RWPE2 (cell line): ENCODE measurements around the gene ZFR.
"Not testable (repeated sequence)": the region's sequence is repeated elsewhere in the genome, so short reads cannot be mapped to it uniquely, and the experiment has no call there.

Experiments used
- ATAC-seq: fragments of 200-7000 bp; cut with Tn5 transposase; 3 replicates; pipeline ENCODE4 v1.9.1; 2021; ENCODE audit warnings: low read depth
- DNase-seq: peaks from one replicate; pipeline ENCODE4 v3.0.0-alpha.2; 2020; ENCODE audit warnings: low spot score
- H3K27ac ChIP-seq: fragments of 450-650 bp; 2 replicates; pipeline ENCODE4 v1.5.1; 2017; ENCODE audit warnings: mild to moderate bottlenecking; ENCODE audit not compliant: poor library complexity, severe bottlenecking
- H3K27me3 ChIP-seq: fragments of 250-450 bp; sonication (Bioruptor Pico); 2 replicates; pipeline ENCODE4 v1.5.1; 2021; ENCODE audit warnings: mild to moderate bottlenecking, moderate library complexity; ENCODE audit not compliant: insufficient read depth, poor library complexity, severe bottlenecking
- H3K36me3 ChIP-seq: fragments of 250-450 bp; sonication (Bioruptor Pico); 2 replicates; pipeline ENCODE4 v1.5.1; 2020; ENCODE audit warnings: low read depth, mild to moderate bottlenecking, moderate library complexity
- H3K4me1 ChIP-seq: fragments of 250-450 bp; sonication (Bioruptor Pico); 2 replicates; pipeline ENCODE4 v1.5.1; 2021; ENCODE audit warnings: mild to moderate bottlenecking, moderate library complexity; ENCODE audit not compliant: insufficient read depth, poor library complexity, severe bottlenecking
- H3K4me3 ChIP-seq: fragments of 250-450 bp; sonication (Bioruptor Pico); 2 replicates; pipeline ENCODE4 v1.5.1; 2021; ENCODE audit warnings: mild to moderate bottlenecking, moderate library complexity; ENCODE audit not compliant: severe bottlenecking
- H3K9me3 ChIP-seq: fragments of 250-450 bp; sonication (Bioruptor Pico); 2 replicates; pipeline ENCODE4 v1.5.1; 2021; ENCODE audit warnings: mild to moderate bottlenecking, moderate library complexity; ENCODE audit not compliant: severe bottlenecking
- CTCF ChIP-seq: fragments of 450-650 bp; IDR thresholded peaks from one replicate; pipeline ENCODE4 v1.5.1; 2017; ENCODE audit warnings: mild to moderate bottlenecking, moderate library complexity; ENCODE audit not compliant: poor library complexity, severe bottlenecking

The ZFR gene

GRCh38 chr5:32439086-32439642, 5.4 kb downstream of the ZFR start:
- ATAC-seq: no peak
- Histone ChIP-seq H3K4me3 (no peak overlapping the region), H3K4me1 (peaks cover 40% of the 10 kb centered on the region), H3K9me3 (no peaks in the 10 kb centered on the region), H3K36me3 (peaks cover 76% of the 10 kb centered on the region), H3K27ac (no peak overlapping the region), H3K27me3 (no peaks in the 10 kb centered on the region)
- DNase-seq: no peak
- TF ChIP-seq CTCF: no peak

DNA sequence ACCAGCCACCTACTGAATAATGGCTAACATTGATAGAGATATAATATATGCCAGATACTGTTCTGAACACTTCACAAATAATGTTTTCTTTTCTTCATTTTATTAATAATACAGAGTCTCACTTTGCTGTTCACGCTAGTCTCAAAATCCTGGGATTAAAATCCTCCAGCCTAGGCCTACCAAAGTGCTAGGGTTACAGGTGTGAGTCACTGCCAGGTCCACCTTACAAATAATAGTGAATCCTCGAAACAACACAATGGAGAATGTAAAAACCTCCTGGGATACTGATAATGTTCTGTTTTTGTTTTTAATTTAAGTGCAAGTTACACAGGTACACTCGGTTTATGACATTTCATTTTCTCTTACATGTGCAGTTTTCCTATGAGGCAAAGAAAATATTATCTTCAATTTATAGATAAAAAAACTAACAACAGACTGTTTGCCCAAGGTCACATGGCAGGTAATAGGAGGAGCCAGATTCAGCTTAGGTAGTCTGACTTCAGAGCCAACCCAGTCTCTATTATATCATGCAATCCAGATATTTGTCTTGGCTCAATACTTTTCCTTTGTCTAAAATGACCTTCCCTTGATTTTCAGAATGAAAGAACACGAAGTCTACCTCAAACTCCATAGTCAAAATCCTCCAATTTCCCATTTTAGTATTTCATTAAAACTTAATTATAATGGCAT, 7.8 kb downstream of the ZFR start:
- H3K27ac ChIP-seq: no peak overlapping the region
- H3K4me3 ChIP-seq: no peak overlapping the region
- H3K9me3 ChIP-seq: no peaks in the 10 kb centered on the region
- H3K4me1 ChIP-seq: peaks cover 31% of the 10 kb centered on the region
- peaks cover 74% of the 10 kb centered on the region for H3K36me3 ChIP-seq
- TF ChIP-seq CTCF: no peak
- DNase-seq: no peak
- H3K27me3 ChIP-seq: no peaks in the 10 kb centered on the region
- ATAC-seq: peak; percentile 63

GRCh38 chr5:32435383-32435782, 9.2 kb downstream of the ZFR start:
- TF ChIP-seq CTCF: no peak
- Histone ChIP-seq H3K27me3 (no peaks in the 10 kb centered on the region), H3K4me1 (peaks cover 28% of the 10 kb centered on the region), H3K9me3 (no peaks in the 10 kb centered on the region), H3K27ac (no peak overlapping the region), H3K4me3 (no peak overlapping the region), H3K36me3 (peaks cover 72% of the 10 kb centered on the region)
- DNase-seq (no peak), ATAC-seq (no peak)

GRCh38 chr5:32434221-32434620, 10.3 kb downstream of the ZFR start:
- Histone ChIP-seq H3K36me3 (peaks cover 75% of the 10 kb centered on the region), H3K27ac (no peak overlapping the region), H3K4me3 (no peak overlapping the region), H3K4me1 (peaks cover 25% of the 10 kb centered on the region), H3K27me3 (no peaks in the 10 kb centered on the region), H3K9me3 (no peaks in the 10 kb centered on the region)
- DNase-seq (no peak), ATAC-seq (no peak)
- no peak for TF ChIP-seq CTCF

GRCh38 chr5:32432633-32433032, 11.9 kb downstream of the ZFR start:
- peaks cover 12% of the 10 kb centered on the region for H3K4me1 ChIP-seq
- DNase-seq: no peak
- no peaks in the 10 kb centered on the region for H3K27me3 ChIP-seq
- H3K9me3 ChIP-seq: peaks cover 4% of the 10 kb centered on the region
- peaks cover 75% of the 10 kb centered on the region for H3K36me3 ChIP-seq
- H3K4me3 ChIP-seq: no peak overlapping the region
- ATAC-seq: no peak
- H3K27ac ChIP-seq: no peak overlapping the region
- no peak for TF ChIP-seq CTCF

DNA sequence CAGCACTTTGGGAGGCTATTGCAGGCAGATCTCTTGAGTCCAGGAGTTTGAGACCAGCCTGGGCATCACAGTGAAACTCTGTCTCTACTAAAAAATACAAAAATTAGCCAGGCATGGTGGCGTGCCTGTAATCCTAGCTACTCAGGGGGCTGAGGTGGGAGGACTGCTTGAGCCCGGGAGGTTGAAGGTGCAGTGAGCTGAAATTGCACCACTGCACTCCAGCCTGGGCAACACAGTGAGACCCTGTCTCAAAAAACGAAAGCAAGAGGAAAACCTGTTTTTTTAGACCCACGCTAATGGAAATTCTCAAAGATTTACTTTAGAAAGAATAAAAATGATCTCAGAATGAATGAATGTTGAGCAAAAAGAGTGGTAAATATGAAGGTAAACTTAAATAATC, 13.7 kb downstream of the ZFR start:
- H3K4me3 ChIP-seq, DNase-seq, H3K27ac ChIP-seq, ATAC-seq, H3K27me3 ChIP-seq, H3K4me1 ChIP-seq, H3K9me3 ChIP-seq: not testable (repeated sequence)
- peaks cover 80% of the 10 kb centered on the region for H3K36me3 ChIP-seq
